Breast epithelium (tissue), 4 donors: ENCODE results near the gene CHD9. TPM values are rescaled to one million over a fixed set of nuclear protein-coding genes. Genes with fewer than 3 reads are reported as not detected.
A peak's percentile ranks its signal among the peaks of the same experiment; 100 is the strongest.

Source experiments
- DNase-seq, 2 donors: peaks; one replicate each; pipeline ENCODE4 v3.0.0-alpha.2; 2019; ENCODE audit warnings: low spot score in 2 of 2
- H3K27ac ChIP-seq, 2 donors: fragments of 200-600 bp; sonication (generic) in 1 of 2; one replicate each; pipeline ENCODE4 v1.5.1; 2016 to 2019; ENCODE audit warnings: mild to moderate bottlenecking in 1 of 2
- H3K27me3 ChIP-seq, 2 donors: fragments of 200-600 bp; sonication (generic) in 1 of 2; one replicate each; pipeline versions ENCODE4 v1.5.1 to v1.6.0; 2017 to 2019; ENCODE audit warnings: control low read depth in 1 of 2, mild to moderate bottlenecking in 1 of 2
- H3K36me3 ChIP-seq: fragments of 200-600 bp; one replicate; pipeline ENCODE4 v1.5.1; 2019
- H3K4me1 ChIP-seq, 2 donors: fragments of 200-600 bp; sonication (generic); one replicate each; pipeline ENCODE4 v1.5.1; 2016 to 2019; ENCODE audit warnings: control low read depth in 1 of 2
- H3K4me3 ChIP-seq, 3 donors: fragments of 200-600 bp; sonication (generic); 1 replicate in 2 of 3; 2 replicates in 1 of 3; pipeline ENCODE4 v1.5.1; 2016 to 2019; ENCODE audit warnings: mild to moderate bottlenecking in 3 of 3, moderate library complexity in 2 of 3
- H3K9me3 ChIP-seq, 2 donors: fragments of 200-600 bp; sonication (generic) in 1 of 2; one replicate each; pipeline ENCODE4 v1.5.1; 2016 to 2019; ENCODE audit warnings: control low read depth in 1 of 2
- POLR2A ChIP-seq: fragments of 450-650 bp; IDR thresholded peaks from one replicate; pipeline ENCODE4 v1.6.1; 2016; ENCODE audit warnings: antibody characterized with exemption, mild to moderate bottlenecking, moderate library complexity
- POLR2AphosphoS5 ChIP-seq, 3 donors: sonication (generic); formaldehyde crosslinking; IDR thresholded peaks; one replicate each; pipeline ENCODE4 v1.6.1; 2017; ENCODE audit warnings: antibody characterized with exemption in 3 of 3
- intact Hi-C: fragments of 100-400 bp; cut with DNase I; formaldehyde crosslinking; loops from one replicate; pipeline ENCODE4 v1.15.1; 2023; ENCODE audit warnings: low total_unique reads
- total RNA-seq, 3 donors: library from RNA; depleted of rRNA; stranded (reverse); fragments of >200 nt; gene quantifications; one replicate each; pipeline ENCODE4 v1.1.0, GENCODE V29; 2016
- TF ChIP-seq, protein P1 (sequence below), 3 donors: fragments of 450-650 bp; IDR thresholded peaks; one replicate each; pipeline ENCODE4 v1.5.1; 2016 to 2017; ENCODE audit warnings: antibody characterized with exemption in 3 of 3, mild to moderate bottlenecking in 3 of 3, moderate library complexity in 3 of 3

Gene CHD9
- total RNA-seq, 3 donors from 2014 or later = 93.8 to 160 (median 158) TPM

DNA sequence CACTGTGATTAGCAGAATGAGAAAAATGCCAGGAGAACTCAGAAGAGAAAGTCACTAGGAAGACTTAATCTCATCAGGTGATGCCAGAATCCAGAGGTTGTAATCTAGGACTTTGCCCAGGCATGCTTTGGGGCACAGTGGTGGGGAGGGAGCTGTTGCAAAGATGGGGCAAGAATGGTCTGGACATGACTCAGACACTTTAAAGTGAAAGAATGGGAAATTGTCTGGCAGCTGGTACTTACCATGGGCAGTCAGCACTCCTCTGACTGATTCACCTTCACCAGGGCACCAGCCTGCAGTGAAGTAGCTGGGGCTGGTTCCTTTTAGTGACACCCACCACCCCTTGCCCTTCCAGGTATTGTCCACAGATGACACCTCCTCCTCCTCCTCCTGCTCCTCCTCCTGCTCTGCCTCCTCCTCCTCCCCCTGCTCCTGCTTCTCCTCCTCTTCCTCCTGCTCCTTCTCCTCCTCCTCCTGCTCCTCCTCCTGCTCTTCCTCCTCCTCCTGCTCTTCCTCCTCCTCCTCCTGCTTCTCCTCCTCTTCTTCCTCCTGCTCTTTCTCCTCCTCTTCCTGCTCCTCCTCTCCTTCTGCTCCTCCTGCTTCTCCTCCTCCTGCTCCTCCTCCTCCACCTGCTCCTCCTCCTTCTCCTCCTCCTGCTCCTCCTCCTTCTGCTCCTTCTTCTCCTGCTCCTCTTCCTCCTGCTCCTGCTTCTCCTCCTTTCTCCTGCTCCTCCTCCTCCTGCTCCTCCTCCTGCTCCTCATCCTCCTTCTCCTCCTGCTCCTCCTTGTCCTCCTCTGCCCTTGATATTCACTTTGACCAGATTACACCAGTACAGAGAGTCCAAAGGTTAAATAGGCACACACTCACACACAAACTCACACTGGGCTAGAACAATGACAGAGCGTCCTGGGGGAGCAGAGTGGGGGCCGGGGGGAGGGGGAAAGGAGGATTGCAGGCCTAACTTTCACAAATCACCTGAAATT lies 2.0 kb upstream of the CHD9 start, which contains the start of gene CHD9NB:
CHD9NB (minus strand) TSS at position 379 of the 983 bp plus-strand sequence. CDS start 8,739 bp downstream, outside the sequence.
- TF ChIP-seq, protein P1, sequence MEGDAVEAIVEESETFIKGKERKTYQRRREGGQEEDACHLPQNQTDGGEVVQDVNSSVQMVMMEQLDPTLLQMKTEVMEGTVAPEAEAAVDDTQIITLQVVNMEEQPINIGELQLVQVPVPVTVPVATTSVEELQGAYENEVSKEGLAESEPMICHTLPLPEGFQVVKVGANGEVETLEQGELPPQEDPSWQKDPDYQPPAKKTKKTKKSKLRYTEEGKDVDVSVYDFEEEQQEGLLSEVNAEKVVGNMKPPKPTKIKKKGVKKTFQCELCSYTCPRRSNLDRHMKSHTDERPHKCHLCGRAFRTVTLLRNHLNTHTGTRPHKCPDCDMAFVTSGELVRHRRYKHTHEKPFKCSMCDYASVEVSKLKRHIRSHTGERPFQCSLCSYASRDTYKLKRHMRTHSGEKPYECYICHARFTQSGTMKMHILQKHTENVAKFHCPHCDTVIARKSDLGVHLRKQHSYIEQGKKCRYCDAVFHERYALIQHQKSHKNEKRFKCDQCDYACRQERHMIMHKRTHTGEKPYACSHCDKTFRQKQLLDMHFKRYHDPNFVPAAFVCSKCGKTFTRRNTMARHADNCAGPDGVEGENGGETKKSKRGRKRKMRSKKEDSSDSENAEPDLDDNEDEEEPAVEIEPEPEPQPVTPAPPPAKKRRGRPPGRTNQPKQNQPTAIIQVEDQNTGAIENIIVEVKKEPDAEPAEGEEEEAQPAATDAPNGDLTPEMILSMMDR (IDR thresholded peaks at IDR 0.05) = no peak
- TF ChIP-seq POLR2AphosphoS5 (IDR thresholded peaks at IDR 0.05) = no peak
- TF ChIP-seq POLR2A = no peak
- H3K4me3 ChIP-seq = peak within 1 kb of the TSS in 1 of 3 donors; percentile 6
- no peaks in the 10 kb centered on the region for H3K9me3 ChIP-seq
- no peaks in the 10 kb centered on the region for H3K4me1 ChIP-seq
- peak in 1 of 2 donors; percentile 82 for DNase-seq
- intact Hi-C loops = loop anchor here (5.0 kb wide), 1 partner anchor 774 kb away; no protein-coding TSS in a partner anchor
- peak within 1 kb of the TSS; percentile 60 to 68 for H3K27ac ChIP-seq
- H3K27me3 ChIP-seq = no peaks in the 10 kb centered on the region
- H3K36me3 ChIP-seq = no peaks in the 10 kb centered on the region

DNA sequence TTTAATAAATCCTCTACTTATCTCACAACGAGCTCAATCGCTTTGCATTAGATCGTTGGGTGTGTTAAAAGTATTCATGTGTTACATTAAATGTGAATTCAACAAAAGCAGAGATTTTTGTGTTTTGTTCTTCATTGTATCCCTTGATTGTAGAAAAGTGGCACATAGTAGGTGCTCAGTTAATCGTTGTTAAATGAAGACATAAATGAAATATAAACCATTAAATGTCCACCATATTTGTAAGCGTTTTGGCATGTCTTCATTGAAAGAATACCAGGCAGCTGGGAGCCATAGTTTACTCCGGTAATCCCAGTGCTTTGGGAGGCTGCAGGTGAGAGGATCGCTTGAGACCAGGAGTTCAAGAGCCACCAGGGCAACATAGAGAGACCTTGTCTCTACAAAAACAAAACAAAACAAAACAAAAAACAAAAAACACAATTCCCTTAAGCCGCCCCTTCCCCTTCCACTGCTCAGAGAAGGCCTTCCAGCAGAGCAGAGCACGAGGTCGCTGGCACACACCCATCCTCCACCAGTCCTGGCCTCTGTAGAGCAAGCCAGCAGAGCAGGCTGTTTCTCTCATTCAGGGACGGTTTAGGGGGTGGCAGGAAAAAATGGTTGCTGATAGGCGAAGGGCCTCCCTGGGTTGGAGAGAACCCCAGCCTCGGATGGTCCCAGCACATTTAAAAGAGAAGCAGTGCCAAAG lies 673 bp upstream of the CHD9 start:
- Histone ChIP-seq H3K4me1 (no peaks in the 10 kb centered on the region), H3K9me3 (no peaks in the 10 kb centered on the region), H3K36me3 (no peaks in the 10 kb centered on the region), H3K4me3 (peak overlapping the region; percentile 62 to 77 (median 76)), H3K27ac (peak overlapping the region; percentile 91 to 92), H3K27me3 (no peaks in the 10 kb centered on the region)
- DNase-seq = peak in 1 of 2 donors; percentile 39
- intact Hi-C loops = loop anchor here (5.0 kb wide), 1 partner anchor 773 kb away; no protein-coding TSS in a partner anchor
- TF ChIP-seq, protein P1 (IDR thresholded peaks at IDR 0.05) = no peak
- TF ChIP-seq POLR2A (no peak), POLR2AphosphoS5 (IDR thresholded peaks at IDR 0.05) (no peak)

DNA sequence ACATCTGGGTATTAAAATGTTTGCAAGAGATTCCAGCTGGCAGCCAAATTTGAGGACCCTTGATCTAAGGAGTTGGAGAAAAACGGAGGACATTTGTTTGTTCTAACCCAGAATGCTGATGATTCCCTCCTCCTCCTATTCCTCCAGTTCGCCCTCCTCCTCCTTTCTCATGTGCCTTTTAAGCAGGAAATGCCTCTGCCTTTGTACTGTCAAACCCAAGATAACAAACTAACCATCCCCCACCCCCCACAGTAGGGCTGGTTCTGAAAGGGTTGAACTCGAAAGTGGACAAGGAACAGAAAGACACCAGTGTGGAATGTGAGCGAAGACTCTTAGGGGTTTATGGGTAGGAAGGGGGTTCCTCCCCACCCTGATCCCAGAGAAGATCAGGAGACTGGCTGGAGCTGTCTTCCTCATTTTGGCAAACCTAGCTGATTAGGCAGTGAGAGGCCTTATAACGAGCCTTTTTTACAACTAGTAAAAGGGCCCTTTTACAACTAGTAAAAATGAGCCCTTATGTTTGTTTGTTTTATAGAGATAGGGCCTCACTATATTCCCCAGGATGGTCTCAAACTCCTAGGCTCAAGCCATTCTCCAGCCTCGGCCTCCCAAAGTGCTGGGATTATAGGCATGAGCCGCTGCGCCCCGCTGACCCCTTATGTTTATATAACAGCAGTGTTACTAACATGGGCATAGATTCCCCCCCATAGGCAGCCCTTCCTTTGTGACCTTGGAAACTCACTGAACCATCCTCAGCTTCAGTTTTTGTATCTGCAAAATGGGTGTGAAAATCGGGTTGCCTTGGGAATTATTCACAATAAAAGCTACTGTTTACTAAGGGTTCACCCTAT lies 975 bp downstream of the CHD9 start:
- Histone ChIP-seq H3K27me3 (no peaks in the 10 kb centered on the region), H3K36me3 (no peaks in the 10 kb centered on the region), H3K4me3 (peak overlapping the region; percentile 62 to 77 (median 76)), H3K4me1 (no peaks in the 10 kb centered on the region), H3K27ac (peak overlapping the region; percentile 91 to 92), H3K9me3 (no peaks in the 10 kb centered on the region)
- TF ChIP-seq, protein P1 (IDR thresholded peaks at IDR 0.05) = no peak
- DNase-seq = peak in 1 of 2 donors; percentile 37
- intact Hi-C loops = no loop called here

DNA sequence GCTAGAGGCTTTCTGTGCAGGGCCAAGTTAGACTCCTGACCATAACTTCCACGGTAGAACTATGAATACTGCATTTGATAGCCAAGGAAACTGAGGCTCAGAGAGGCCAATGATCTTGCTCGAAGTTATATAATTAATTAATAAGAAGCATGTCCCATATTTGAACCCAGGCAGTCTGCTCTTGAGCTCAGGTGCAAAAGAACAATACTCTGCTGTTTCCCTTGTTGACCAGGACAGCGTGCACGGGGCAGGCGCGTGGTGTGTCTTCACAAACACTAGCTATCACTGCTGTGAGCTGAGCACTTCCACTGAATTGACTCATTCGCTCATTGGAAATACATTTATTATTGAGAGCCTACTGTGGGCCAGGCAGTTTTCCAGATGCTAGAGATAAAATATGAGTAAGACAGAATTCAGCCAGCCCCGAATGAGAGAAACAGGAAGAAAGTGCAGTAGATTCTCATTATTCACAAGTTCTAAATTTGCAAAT lies 1.6 kb downstream of the CHD9 start:
- H3K27me3 ChIP-seq = no peaks in the 10 kb centered on the region
- no peak for DNase-seq
- H3K4me1 ChIP-seq = peaks cover 0 to under 1% of the 10 kb centered on the region in 2 donors
- H3K4me3 ChIP-seq = peak overlapping the region; percentile 62 to 77 (median 76)
- H3K36me3 ChIP-seq = no peaks in the 10 kb centered on the region
- peak overlapping the region; percentile 91 to 92 for H3K27ac ChIP-seq
- no peaks in the 10 kb centered on the region for H3K9me3 ChIP-seq
- intact Hi-C loops = no loop called here
- TF ChIP-seq POLR2AphosphoS5 (IDR thresholded peaks at IDR 0.05) (no peak), POLR2A (no peak)
- TF ChIP-seq, protein P1 (IDR thresholded peaks at IDR 0.05) = no peak
